GM10266 (cell line): ENCODE measurements around the gene ITGA3.
"Not testable (repeated sequence)": the region's sequence is repeated elsewhere in the genome, so short reads cannot be mapped to it uniquely, and the experiment has no call there.

Experiments used
- DNase-seq: peaks from one replicate; pipeline ENCODE4 v3.0.0; 2012; ENCODE audit errors: extremely low spot score
- TF ChIP-seq, protein P1 (sequence below): IDR thresholded peaks from 2 replicates; pipeline ENCODE4 v1.5.1; 2012; ENCODE audit warnings: mild to moderate bottlenecking, low read depth; ENCODE audit not compliant: control insufficient read depth, insufficient read depth; ENCODE audit errors: missing control alignments

Gene ITGA3

DNA sequence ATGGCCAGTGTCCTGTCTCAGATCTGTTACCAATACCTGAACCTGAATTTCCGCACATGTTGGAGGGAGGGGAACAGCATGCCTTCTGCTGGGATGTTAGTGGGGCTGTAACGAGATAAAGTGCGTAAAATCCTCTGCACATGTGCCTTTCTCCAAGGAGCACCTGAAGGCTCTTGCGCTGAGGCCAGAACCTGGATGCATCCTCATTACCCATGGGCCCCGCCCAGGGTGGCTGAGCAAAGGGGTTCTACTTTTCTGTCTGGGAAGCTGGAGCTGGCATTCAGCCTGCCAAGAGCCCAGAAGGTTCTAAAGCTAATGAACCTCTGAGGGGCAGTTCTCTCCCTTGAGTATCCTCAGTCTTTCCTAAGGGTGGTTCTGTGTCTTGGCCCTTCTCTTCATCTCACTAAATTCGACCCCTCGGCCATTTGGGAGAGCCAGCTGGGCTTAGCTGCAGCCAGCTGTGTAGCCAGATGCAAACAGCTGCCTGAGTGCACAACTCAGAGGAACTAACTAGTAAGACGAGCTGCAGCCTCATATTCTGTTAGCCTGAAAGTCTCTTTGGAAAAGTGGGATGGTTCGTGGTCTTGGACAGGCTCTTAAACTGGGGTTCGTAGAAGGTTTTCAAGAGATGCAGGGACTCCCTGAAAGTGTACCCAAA lies 2.5 kb downstream of the ITGA3 start:
- DNase-seq, result no peak
- TF ChIP-seq, protein P1, sequence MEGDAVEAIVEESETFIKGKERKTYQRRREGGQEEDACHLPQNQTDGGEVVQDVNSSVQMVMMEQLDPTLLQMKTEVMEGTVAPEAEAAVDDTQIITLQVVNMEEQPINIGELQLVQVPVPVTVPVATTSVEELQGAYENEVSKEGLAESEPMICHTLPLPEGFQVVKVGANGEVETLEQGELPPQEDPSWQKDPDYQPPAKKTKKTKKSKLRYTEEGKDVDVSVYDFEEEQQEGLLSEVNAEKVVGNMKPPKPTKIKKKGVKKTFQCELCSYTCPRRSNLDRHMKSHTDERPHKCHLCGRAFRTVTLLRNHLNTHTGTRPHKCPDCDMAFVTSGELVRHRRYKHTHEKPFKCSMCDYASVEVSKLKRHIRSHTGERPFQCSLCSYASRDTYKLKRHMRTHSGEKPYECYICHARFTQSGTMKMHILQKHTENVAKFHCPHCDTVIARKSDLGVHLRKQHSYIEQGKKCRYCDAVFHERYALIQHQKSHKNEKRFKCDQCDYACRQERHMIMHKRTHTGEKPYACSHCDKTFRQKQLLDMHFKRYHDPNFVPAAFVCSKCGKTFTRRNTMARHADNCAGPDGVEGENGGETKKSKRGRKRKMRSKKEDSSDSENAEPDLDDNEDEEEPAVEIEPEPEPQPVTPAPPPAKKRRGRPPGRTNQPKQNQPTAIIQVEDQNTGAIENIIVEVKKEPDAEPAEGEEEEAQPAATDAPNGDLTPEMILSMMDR, result no peak

DNA sequence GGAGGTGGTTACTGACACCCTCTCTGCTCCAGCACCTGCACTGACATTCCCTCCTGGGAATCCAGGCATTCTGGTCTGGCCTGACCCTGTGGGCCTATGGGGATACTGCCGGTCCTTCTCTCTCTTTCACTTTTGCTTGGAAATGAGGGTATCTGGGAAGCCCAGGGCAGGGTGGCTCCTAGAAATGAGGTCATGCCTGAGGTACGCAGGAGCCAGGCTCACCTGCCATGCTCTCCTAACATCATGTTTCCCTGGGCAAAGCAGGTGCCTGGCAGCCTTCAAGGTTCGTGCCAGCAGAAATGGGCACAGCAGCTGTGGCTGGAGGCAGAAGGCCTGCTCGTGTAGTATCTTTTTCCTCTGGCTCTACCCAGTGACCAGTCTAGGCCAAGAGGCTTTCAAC lies 3.3 kb downstream of the ITGA3 start:
- no peak for DNase-seq
- TF ChIP-seq, protein P1, result no peak

GRCh38 chr17:50059759-50060273 lies 3.9 kb downstream of the ITGA3 start:
- DNase-seq, result no peak
- TF ChIP-seq, protein P1, result no peak

GRCh38 chr17:50060951-50061712 lies 5.2 kb downstream of the ITGA3 start:
- DNase-seq, result no peak
- TF ChIP-seq, protein P1, result no peak

DNA sequence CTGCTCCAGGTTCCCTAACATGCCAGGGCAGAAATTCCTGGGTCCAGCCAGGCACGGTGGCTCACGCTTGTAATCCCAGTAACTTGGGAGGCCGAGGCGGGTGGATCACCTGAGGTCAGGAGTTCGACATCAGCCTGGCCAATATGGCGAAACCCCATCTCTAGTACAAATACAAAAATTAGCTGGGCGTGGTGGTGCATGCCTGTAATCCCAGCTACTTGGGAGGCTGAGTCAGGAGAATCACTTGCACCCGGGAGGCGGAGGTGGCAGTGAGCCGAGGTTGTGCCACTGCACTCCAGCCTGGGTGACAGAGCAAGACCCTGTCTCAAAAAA lies 5.8 kb downstream of the ITGA3 start:
- not testable (repeated sequence) for DNase-seq

GRCh38 chr17:50062293-50063243 lies 6.7 kb downstream of the ITGA3 start:
- TF ChIP-seq, protein P1, result no peak
- DNase-seq, result no peak

- TF ChIP-seq, protein P1, result no peak
- no peak for DNase-seq
Measured at GRCh38 chr17:50063561-50064252, 7.8 kb downstream of the ITGA3 start.
